Upper lobe of left lung (tissue), 4 donors: ENCODE measurements around the gene C19orf85.

Experiments used
- POLR2A ChIP-seq, 4 donors: fragments of 450-650 bp; IDR thresholded peaks; one replicate each; pipeline ENCODE4 v1.5.1; 2016 to 2017; ENCODE audit warnings: antibody characterized with exemption in 4 of 4, mild to moderate bottlenecking in 2 of 4
- TF ChIP-seq, protein P1 (sequence below), 6 experiments: fragments of 450-650 bp in 4 of 6; fragments of 200-600 bp in 2 of 6; sonication (generic) in 2 of 6; IDR thresholded peaks; one replicate each; pipeline ENCODE4 v1.5.1; 2016 to 2019; ENCODE audit warnings: antibody characterized with exemption in 6 of 6

DNA sequence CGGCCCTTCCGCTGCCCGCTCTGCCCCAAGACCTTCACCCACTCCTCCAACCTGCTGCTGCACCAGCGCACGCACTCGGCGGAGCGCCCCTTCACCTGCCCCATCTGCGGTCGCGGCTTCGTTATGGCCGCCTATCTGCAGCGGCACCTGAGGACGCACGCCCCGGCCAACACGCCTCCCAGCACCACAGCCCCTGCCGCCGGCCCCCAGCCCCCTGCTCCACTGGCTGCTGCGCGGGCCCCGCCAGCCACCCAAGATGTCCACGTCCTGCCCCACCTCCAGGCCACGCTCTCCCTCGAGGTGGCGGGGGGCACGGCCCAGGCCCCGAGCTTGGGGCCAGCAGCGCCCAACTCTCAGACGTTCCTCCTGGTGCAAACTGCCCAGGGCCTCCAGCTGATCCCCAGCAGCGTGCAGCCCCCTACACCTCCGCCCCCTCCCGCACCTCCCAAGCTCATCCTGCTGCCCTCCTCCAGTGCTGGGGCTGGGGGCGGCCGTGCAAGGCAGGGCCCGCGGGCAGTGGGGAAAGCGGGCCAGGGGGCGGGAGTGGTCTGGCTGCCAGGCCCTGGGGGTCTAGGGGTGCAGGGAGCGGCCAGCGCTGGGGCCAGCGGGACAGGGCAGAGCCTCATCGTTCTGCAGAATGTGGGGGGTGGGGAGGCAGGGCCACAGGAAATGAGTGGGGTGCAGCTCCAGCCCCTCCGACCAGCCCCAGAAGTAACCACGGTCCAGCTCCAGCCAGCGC, 18.6 kb upstream of the C19orf85 start:
- TF ChIP-seq, protein P1, sequence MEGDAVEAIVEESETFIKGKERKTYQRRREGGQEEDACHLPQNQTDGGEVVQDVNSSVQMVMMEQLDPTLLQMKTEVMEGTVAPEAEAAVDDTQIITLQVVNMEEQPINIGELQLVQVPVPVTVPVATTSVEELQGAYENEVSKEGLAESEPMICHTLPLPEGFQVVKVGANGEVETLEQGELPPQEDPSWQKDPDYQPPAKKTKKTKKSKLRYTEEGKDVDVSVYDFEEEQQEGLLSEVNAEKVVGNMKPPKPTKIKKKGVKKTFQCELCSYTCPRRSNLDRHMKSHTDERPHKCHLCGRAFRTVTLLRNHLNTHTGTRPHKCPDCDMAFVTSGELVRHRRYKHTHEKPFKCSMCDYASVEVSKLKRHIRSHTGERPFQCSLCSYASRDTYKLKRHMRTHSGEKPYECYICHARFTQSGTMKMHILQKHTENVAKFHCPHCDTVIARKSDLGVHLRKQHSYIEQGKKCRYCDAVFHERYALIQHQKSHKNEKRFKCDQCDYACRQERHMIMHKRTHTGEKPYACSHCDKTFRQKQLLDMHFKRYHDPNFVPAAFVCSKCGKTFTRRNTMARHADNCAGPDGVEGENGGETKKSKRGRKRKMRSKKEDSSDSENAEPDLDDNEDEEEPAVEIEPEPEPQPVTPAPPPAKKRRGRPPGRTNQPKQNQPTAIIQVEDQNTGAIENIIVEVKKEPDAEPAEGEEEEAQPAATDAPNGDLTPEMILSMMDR (IDR thresholded peaks at IDR 0.05) = no peak
- no peak for TF ChIP-seq POLR2A (IDR thresholded peaks at IDR 0.05)
